Fibroblast of villous mesenchyme (primary cell): ENCODE data around the gene DLG1. TPM values are rescaled to one million over a fixed set of nuclear protein-coding genes. Genes with fewer than 3 reads are reported as not detected.

Source experiments
- DNase-seq: peaks from one replicate; pipeline ENCODE4 v3.0.0-alpha.2; 2010; ENCODE audit warnings: low read depth
- H3K4me3 ChIP-seq: 2 replicates; pipeline ENCODE4 v1.5.1; 2011; ENCODE audit warnings: low read depth, mild to moderate bottlenecking, low read length
- CTCF ChIP-seq: IDR thresholded peaks from 2 replicates; pipeline ENCODE4 v1.5.1; 2012; ENCODE audit warnings: low read depth, mild to moderate bottlenecking, low read length; ENCODE audit not compliant: insufficient read depth
- total RNA-seq: library from RNA; depleted of rRNA; stranded (reverse); fragments of >200 nt; gene quantifications from 2 replicates; pipeline ENCODE4 v1.2.3, GENCODE V29; 2012

The DLG1 gene
- total RNA-seq, 1 donor = 87.7 TPM

- TF ChIP-seq CTCF = no peak
- no peak overlapping the region for H3K4me3 ChIP-seq
- peak; percentile 56 for DNase-seq
These were observed 53.7 kb downstream of the DLG1 start for GRCh38 chr3:197244751-197245150.

GRCh38 chr3:197242784-197243432, 55.5 kb downstream of the DLG1 start:
- DNase-seq = no peak
- H3K4me3 ChIP-seq = no peak overlapping the region
- no peak for TF ChIP-seq CTCF

GRCh38 chr3:197241173-197241572, 57.2 kb downstream of the DLG1 start:
- no peak for TF ChIP-seq CTCF
- peak; percentile 70 for DNase-seq
- no peak overlapping the region for H3K4me3 ChIP-seq

- no peak overlapping the region for H3K4me3 ChIP-seq
- DNase-seq = no peak
- TF ChIP-seq CTCF = no peak
These were observed 58.6 kb downstream of the DLG1 start for GRCh38 chr3:197239857-197240256.

GRCh38 chr3:197238842-197239241, 59.6 kb downstream of the DLG1 start:
- no peak for TF ChIP-seq CTCF
- no peak overlapping the region for H3K4me3 ChIP-seq
- DNase-seq = no peak

GRCh38 chr3:197237897-197238296, 60.5 kb downstream of the DLG1 start:
- no peak overlapping the region for H3K4me3 ChIP-seq
- TF ChIP-seq CTCF = no peak

GRCh38 chr3:197236362-197236761, 62.0 kb downstream of the DLG1 start:
- no peak overlapping the region for H3K4me3 ChIP-seq
- TF ChIP-seq CTCF = no peak
- DNase-seq = no peak

More at GRCh38 chr3:197237897-197238296, 60.5 kb downstream of the DLG1 start:
- DNase-seq = no peak
